ENCODE results near the gene GRHPR. TPM values are rescaled to one million over a fixed set of nuclear protein-coding genes. Genes with fewer than 3 reads are reported as not detected.

The GRHPR gene
- total and polyA plus RNA-seq, 2 experiments from 2014 or later: 252 to 376 TPM

DNA sequence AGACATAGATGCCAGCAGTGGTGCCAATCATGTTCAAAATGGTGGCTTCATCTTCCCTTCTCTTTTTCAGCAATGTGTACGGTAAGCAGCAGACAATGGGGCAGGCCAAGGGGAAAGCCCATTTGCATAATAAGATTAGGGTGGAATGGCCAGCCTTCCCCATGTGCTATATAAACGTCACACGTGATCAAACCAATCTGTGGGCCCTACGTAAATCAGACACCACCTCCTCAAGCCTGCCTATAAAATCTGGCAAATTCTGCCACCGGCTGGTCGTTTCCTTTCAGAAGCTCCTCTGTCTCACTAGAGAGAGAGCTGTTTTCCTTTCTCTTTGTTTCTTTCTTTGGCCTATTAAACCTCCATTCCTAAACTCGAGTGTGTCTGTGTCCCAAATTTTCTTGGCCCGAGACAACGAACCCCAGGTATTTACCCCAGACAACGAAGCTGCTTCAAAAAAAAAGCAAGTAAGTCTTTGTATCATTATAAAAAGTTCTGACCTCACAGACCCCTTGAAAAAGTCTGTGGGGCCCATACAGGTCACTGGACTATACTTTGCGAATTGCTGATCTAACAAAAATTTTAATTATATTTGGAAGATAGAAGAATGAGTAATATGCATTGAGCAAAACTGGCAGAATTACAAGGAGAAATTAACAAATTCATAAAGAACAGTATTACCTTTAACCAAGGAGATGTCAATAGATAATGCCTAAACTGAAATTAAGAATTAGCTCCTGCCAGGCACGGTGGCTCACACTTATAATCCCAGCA lies 27.6 kb downstream of the GRHPR start:
- Histone ChIP-seq H3K4me3 (no peak overlapping the region), H3K36me3 (peaks cover 6% of the 10 kb centered on the region), H3K4me1 (ENCODE audit: low read depth) (no peaks in the 10 kb centered on the region), H3K27ac (no peak overlapping the region), H3K27me3 (no peaks in the 10 kb centered on the region), H3K9me3 (ENCODE audit: low read depth) (no peaks in the 10 kb centered on the region)
- TF ChIP-seq CTCF (IDR thresholded peaks at IDR 0.05; ENCODE audit: low read depth, low read length): no peak
- DNase-seq (ENCODE audit: low read depth in 1 of 2, low spot score in 1 of 2): no peak

GRCh38 chr9:37451628-37452027 lies 29.1 kb downstream of the GRHPR start:
- no peak for DNase-seq (ENCODE audit: low read depth in 1 of 2, low spot score in 1 of 2)
- no peak for TF ChIP-seq CTCF (IDR thresholded peaks at IDR 0.05; ENCODE audit: low read depth, low read length)
- Histone ChIP-seq H3K27me3 (no peaks in the 10 kb centered on the region), H3K4me1 (ENCODE audit: low read depth) (no peaks in the 10 kb centered on the region), H3K4me3 (no peak overlapping the region), H3K27ac (peak overlapping the region; percentile 60), H3K36me3 (peaks cover 6% of the 10 kb centered on the region), H3K9me3 (ENCODE audit: low read depth) (no peaks in the 10 kb centered on the region)

DNA sequence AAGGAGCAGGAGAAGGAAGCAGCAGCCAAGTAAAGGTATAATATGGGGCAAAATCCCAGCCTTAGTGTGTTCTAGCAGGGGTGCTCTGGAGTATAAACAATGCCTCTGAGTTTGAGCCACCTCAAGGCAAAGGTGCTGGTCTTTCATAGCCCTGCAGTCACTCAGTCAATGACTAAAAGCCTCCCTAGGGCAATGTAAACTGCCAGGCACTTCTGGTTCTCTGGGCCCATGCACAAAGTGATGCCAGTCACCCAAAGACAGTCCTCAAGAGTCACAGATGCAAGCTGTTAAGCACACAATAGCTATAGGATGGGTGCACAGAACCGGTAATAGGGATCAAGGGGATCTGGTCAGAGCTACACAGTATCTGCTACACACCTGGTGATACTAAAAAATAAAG lies 30.1 kb downstream of the GRHPR start:
- Histone ChIP-seq H3K36me3 (peaks cover 6% of the 10 kb centered on the region), H3K27ac (peak overlapping the region; percentile 60), H3K9me3 (ENCODE audit: low read depth) (no peaks in the 10 kb centered on the region), H3K4me3 (no peak overlapping the region), H3K27me3 (no peaks in the 10 kb centered on the region), H3K4me1 (ENCODE audit: low read depth) (no peaks in the 10 kb centered on the region)
- TF ChIP-seq CTCF (IDR thresholded peaks at IDR 0.05; ENCODE audit: low read depth, low read length): no peak
- no peak for DNase-seq (ENCODE audit: low read depth in 1 of 2, low spot score in 1 of 2)

GRCh38 chr9:37453827-37454226 lies 31.3 kb downstream of the GRHPR start:
- H3K27ac ChIP-seq: no peak overlapping the region
- H3K36me3 ChIP-seq: peaks cover 6% of the 10 kb centered on the region
- no peak overlapping the region for H3K4me3 ChIP-seq
- no peaks in the 10 kb centered on the region for H3K4me1 ChIP-seq (ENCODE audit: low read depth)
- no peak for TF ChIP-seq CTCF (IDR thresholded peaks at IDR 0.05; ENCODE audit: low read depth, low read length)
- no peak for DNase-seq (ENCODE audit: low read depth in 1 of 2, low spot score in 1 of 2)
- H3K9me3 ChIP-seq (ENCODE audit: low read depth): no peaks in the 10 kb centered on the region
- no peaks in the 10 kb centered on the region for H3K27me3 ChIP-seq

- H3K9me3 ChIP-seq (ENCODE audit: low read depth): no peaks in the 10 kb centered on the region
- H3K4me3 ChIP-seq: no peak overlapping the region
- H3K4me1 ChIP-seq (ENCODE audit: low read depth): no peaks in the 10 kb centered on the region
- DNase-seq (ENCODE audit: low read depth in 1 of 2, low spot score in 1 of 2): no peak
- H3K36me3 ChIP-seq: peaks cover 6% of the 10 kb centered on the region
- no peaks in the 10 kb centered on the region for H3K27me3 ChIP-seq
- no peak for TF ChIP-seq CTCF (IDR thresholded peaks at IDR 0.05; ENCODE audit: low read depth, low read length)
- no peak overlapping the region for H3K27ac ChIP-seq
These were observed 31.7 kb downstream of the GRHPR start for GRCh38 chr9:37454238-37454637.

Measured in cardiac muscle cell (in vitro differentiated cells and primary cell).